ENCODE measurements around the gene ARHGDIB. TPM values are rescaled to one million over a fixed set of nuclear protein-coding genes. Genes with fewer than 3 reads are reported as not detected.

The ARHGDIB gene
- total RNA-seq, 2 donors from 2014 or later = 0.66 to 0.95 TPM

DNA sequence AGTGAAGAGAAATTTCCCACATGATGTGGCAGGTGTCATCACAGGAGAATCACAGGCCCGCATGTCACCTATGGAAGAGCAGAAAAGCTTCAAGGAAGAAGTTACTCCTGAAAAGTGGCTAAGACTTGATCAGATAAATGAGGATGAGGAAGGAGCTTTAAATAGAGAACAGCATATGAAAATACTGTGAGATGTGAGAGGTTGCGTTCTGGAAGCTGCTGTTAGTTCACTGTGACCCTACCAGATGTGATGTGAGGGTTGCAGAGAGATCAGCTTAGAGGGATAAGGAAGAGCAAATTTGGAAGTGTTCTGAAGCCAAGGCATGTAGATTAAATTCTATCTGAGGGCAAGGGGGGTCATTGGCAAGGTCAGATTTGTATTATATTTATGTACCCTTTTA lies 40.2 kb downstream of the ARHGDIB start:
- Histone ChIP-seq H3K9ac (ENCODE audit: extremely low read depth, low read length, poor library complexity, severe bottlenecking) (no peak overlapping the region), H3K27me3 (ENCODE audit: control insufficient read depth, insufficient read depth, low read length, poor library complexity, severe bottlenecking) (no peaks in the 10 kb centered on the region), H3K4me3 (ENCODE audit: low read length) (no peak overlapping the region), H3K9me3 (ENCODE audit: control insufficient read depth, low read length) (no peaks in the 10 kb centered on the region), H3K36me3 (ENCODE audit: control insufficient read depth, insufficient read depth, low read length) (no peaks in the 10 kb centered on the region), H3K27ac (ENCODE audit: low read depth, low read length) (no peak overlapping the region), H3K4me1 (ENCODE audit: control insufficient read depth, insufficient read depth, low read length) (no peaks in the 10 kb centered on the region)
- TF ChIP-seq, protein P1, sequence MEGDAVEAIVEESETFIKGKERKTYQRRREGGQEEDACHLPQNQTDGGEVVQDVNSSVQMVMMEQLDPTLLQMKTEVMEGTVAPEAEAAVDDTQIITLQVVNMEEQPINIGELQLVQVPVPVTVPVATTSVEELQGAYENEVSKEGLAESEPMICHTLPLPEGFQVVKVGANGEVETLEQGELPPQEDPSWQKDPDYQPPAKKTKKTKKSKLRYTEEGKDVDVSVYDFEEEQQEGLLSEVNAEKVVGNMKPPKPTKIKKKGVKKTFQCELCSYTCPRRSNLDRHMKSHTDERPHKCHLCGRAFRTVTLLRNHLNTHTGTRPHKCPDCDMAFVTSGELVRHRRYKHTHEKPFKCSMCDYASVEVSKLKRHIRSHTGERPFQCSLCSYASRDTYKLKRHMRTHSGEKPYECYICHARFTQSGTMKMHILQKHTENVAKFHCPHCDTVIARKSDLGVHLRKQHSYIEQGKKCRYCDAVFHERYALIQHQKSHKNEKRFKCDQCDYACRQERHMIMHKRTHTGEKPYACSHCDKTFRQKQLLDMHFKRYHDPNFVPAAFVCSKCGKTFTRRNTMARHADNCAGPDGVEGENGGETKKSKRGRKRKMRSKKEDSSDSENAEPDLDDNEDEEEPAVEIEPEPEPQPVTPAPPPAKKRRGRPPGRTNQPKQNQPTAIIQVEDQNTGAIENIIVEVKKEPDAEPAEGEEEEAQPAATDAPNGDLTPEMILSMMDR (conservative IDR thresholded peaks at IDR 0.05) = no peak
- Mint-ChIP-seq H3K4me1 (no peaks in the 10 kb centered on the region), H3K9me3 (no peaks in the 10 kb centered on the region), H3K27ac (no peak overlapping the region), H3K27me3 (ENCODE audit: insufficient read depth) (no peaks in the 10 kb centered on the region), H3K36me3 (ENCODE audit: low read depth) (no peaks in the 10 kb centered on the region), H3K4me3 (no peak overlapping the region)
- DNase-seq = no peak
- WGBS, 2 experiments (ENCODE audit: insufficient coverage in 1 of 2, insufficient read length in 1 of 2) = 89 to 92% methylated on average over 2 of the region's 2 CpGs

DNA sequence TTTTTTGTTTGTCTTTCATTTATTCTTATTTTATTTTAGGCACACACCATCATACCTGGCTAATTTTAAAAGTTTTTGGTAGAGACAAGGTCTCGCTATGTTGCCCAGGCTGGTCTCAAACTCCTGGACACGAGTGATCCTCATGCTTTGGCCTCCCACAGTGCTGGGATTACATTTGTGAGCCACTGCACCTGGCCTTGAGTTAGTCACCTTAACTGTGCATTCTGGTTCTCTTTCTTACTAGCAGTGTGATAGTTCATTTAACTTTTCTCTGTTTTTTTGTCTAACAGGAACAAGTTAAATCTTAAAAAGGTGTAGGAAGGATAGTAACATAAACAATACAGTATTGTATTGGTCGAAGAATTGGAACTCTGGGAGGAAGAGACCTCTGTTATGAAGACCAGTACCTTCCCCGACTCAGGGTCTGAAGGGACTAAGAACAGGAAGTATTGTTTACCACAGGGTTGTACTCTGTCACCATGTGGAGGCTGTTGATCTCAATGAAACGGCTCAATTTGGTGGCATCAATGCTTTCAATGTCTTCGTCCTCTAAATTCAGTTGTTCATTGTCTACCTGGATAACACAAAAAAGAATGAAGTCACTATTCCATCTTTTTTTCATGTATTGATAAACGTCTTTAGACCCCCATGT lies 40.8 kb downstream of the ARHGDIB start:
- Histone ChIP-seq H3K27me3 (ENCODE audit: control insufficient read depth, insufficient read depth, low read length, poor library complexity, severe bottlenecking) (no peaks in the 10 kb centered on the region), H3K9me3 (ENCODE audit: control insufficient read depth, low read length) (no peaks in the 10 kb centered on the region), H3K4me1 (ENCODE audit: control insufficient read depth, insufficient read depth, low read length) (no peaks in the 10 kb centered on the region), H3K36me3 (ENCODE audit: control insufficient read depth, insufficient read depth, low read length) (no peaks in the 10 kb centered on the region), H3K9ac (ENCODE audit: extremely low read depth, low read length, poor library complexity, severe bottlenecking) (no peak overlapping the region), H3K27ac (ENCODE audit: low read depth, low read length) (no peak overlapping the region), H3K4me3 (ENCODE audit: low read length) (no peak overlapping the region)
- DNase-seq = no peak
- H3K27me3 Mint-ChIP-seq (ENCODE audit: insufficient read depth) = no peaks in the 10 kb centered on the region
- WGBS, 2 experiments (ENCODE audit: insufficient coverage in 1 of 2, insufficient read length in 1 of 2) = 87 to 89% methylated on average over 6 to 7 of the region's 7 CpGs
- no peak overlapping the region for H3K4me3 Mint-ChIP-seq
- H3K27ac Mint-ChIP-seq = no peak overlapping the region
- H3K36me3 Mint-ChIP-seq (ENCODE audit: low read depth) = no peaks in the 10 kb centered on the region
- TF ChIP-seq, protein P1 (conservative IDR thresholded peaks at IDR 0.05) = no peak
- peaks cover 1% of the 10 kb centered on the region for H3K4me1 Mint-ChIP-seq
- H3K9me3 Mint-ChIP-seq = no peaks in the 10 kb centered on the region

DNA sequence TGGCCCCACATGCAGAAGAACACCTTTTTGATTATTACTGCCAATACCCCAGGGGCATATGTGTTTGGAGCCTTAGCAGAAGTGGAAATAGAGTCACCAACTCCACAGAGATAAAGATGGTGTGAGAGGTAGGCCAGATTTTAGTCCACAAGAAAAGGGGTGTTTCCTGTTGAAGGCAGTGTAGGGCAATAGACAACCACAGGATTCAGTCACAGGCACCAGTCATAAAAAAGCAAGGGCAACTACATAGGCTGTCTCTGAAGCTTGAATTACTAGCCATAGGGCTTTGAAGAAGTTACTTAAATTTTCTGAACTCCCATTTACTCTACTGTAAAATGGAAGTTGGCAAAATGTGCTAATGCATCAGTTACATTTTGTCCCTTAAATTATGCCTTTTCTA lies 41.9 kb downstream of the ARHGDIB start:
- TF ChIP-seq, protein P1 (conservative IDR thresholded peaks at IDR 0.05) = no peak

More for the DNA sequence above, 41.9 kb downstream of the ARHGDIB start:
- H3K27me3 Mint-ChIP-seq (ENCODE audit: insufficient read depth) = no peaks in the 10 kb centered on the region
- Histone ChIP-seq H3K27ac (ENCODE audit: low read depth, low read length) (no peak overlapping the region), H3K4me1 (ENCODE audit: control insufficient read depth, insufficient read depth, low read length) (no peaks in the 10 kb centered on the region), H3K9ac (ENCODE audit: extremely low read depth, low read length, poor library complexity, severe bottlenecking) (no peak overlapping the region), H3K27me3 (ENCODE audit: control insufficient read depth, insufficient read depth, low read length, poor library complexity, severe bottlenecking) (no peaks in the 10 kb centered on the region), H3K4me3 (ENCODE audit: low read length) (no peak overlapping the region), H3K9me3 (ENCODE audit: control insufficient read depth, low read length) (no peaks in the 10 kb centered on the region), H3K36me3 (ENCODE audit: control insufficient read depth, insufficient read depth, low read length) (no peaks in the 10 kb centered on the region)
- H3K27ac Mint-ChIP-seq = no peak overlapping the region
- no peak for DNase-seq
- no peaks in the 10 kb centered on the region for H3K9me3 Mint-ChIP-seq
- H3K4me3 Mint-ChIP-seq = no peak overlapping the region
- H3K36me3 Mint-ChIP-seq (ENCODE audit: low read depth) = no peaks in the 10 kb centered on the region
- peaks cover 2% of the 10 kb centered on the region for H3K4me1 Mint-ChIP-seq

Data from endodermal cell (in vitro differentiated cells).